ENCODE results near the gene ICAM5.
A peak's percentile ranks its signal among the peaks of the same experiment; 100 is the strongest.

ICAM5 gene

GRCh38 chr19:10292206-10292788 is 2.5 kb downstream of the ICAM5 start:
- peak; percentile 73 for DNase-seq

- no peak for DNase-seq
Measured at GRCh38 chr19:10292789-10293636, 3.3 kb downstream of the ICAM5 start.

GRCh38 chr19:10293637-10294367 is 4.0 kb downstream of the ICAM5 start:
- DNase-seq = no peak

GRCh38 chr19:10294368-10294697 is 4.6 kb downstream of the ICAM5 start:
- no peak for DNase-seq

- DNase-seq = no peak
Measured at GRCh38 chr19:10295305-10295846, 5.6 kb downstream of the ICAM5 start.

- DNase-seq = no peak
Measured at GRCh38 chr19:10295847-10296591, 6.3 kb downstream of the ICAM5 start.

- DNase-seq = peak; percentile 42
Measured at GRCh38 chr19:10299545-10300458, 10.1 kb downstream of the ICAM5 start.

GRCh38 chr19:10305139-10305806 is 15.5 kb downstream of the ICAM5 start:
- DNase-seq = peak; percentile 82

GRCh38 chr19:10306327-10306726 is 16.6 kb downstream of the ICAM5 start:
- DNase-seq = no peak

GRCh38 chr19:10309423-10309822 is 19.7 kb downstream of the ICAM5 start, which contains the start of gene ZGLP1:
ZGLP1 (minus strand) TSS chr19:10309815.
- no peak for DNase-seq

GRCh38 chr19:10315335-10316214 is 25.8 kb downstream of the ICAM5 start, which contains the start of gene FDX2:
FDX2 (minus strand) TSS chr19:10316015; CDS start chr19:10315996, 19 bp downstream.
- DNase-seq = peak; percentile 77

GRCh38 chr19:10316229-10317044 is 26.7 kb downstream of the ICAM5 start:
- no peak for DNase-seq

- DNase-seq = no peak
Measured at GRCh38 chr19:10317045-10317856, 27.5 kb downstream of the ICAM5 start.

- DNase-seq = no peak
Measured at GRCh38 chr19:10317857-10318462, 28.2 kb downstream of the ICAM5 start.

- DNase-seq = no peak
Measured at GRCh38 chr19:10318807-10319682, 29.3 kb downstream of the ICAM5 start.

GRCh38 chr19:10320602-10321416 is 31.1 kb downstream of the ICAM5 start:
- DNase-seq = no peak

Data from fibroblast of skin of right biceps (primary cell).